Ascending aorta (tissue), 2 donors: Measurements from ENCODE around the gene UBQLN4. TPM values are rescaled to one million over a fixed set of nuclear protein-coding genes. Genes with fewer than 3 reads are reported as not detected.

ENCODE experiments used
- DNase-seq, 2 donors: peaks; one replicate each; pipeline ENCODE4 v3.0.0-alpha.2; 2019; ENCODE audit warnings: low spot score in 2 of 2
- H3K27ac ChIP-seq, 2 donors: fragments of 200-600 bp; sonication (generic); one replicate each; pipeline ENCODE4 v1.5.1; 2016 to 2017; ENCODE audit warnings: mild to moderate bottlenecking in 1 of 2
- H3K27me3 ChIP-seq: fragments of 200-600 bp; sonication (generic); one replicate; pipeline ENCODE4 v1.5.1; 2017
- H3K36me3 ChIP-seq, 2 donors: fragments of 200-600 bp; sonication (generic); one replicate each; pipeline ENCODE4 v1.5.1; 2016
- H3K4me1 ChIP-seq, 2 donors: fragments of 200-600 bp; sonication (generic); one replicate each; pipeline ENCODE4 v1.5.1; 2016 to 2017; ENCODE audit warnings: mild to moderate bottlenecking in 1 of 2
- H3K4me3 ChIP-seq, 2 donors: fragments of 200-600 bp; sonication (generic); one replicate each; pipeline ENCODE4 v1.5.1; 2016 to 2017; ENCODE audit warnings: mild to moderate bottlenecking in 1 of 2
- H3K9me3 ChIP-seq, 2 donors: fragments of 200-600 bp; sonication (generic); one replicate each; pipeline ENCODE4 v1.5.1; 2016
- CTCF ChIP-seq, 3 experiments: fragments of 200-600 bp in 2 of 3; fragments of 450-650 bp in 1 of 3; sonication (generic) in 2 of 3; IDR thresholded peaks; one replicate each; pipeline ENCODE4 v1.5.1; 2016 to 2019; ENCODE audit warnings: antibody characterized with exemption in 3 of 3, mild to moderate bottlenecking in 1 of 3, moderate library complexity in 1 of 3
- intact Hi-C: fragments of 100-400 bp; cut with DNase I; formaldehyde crosslinking; loops from one replicate; pipeline ENCODE4 v1.15.1; 2023
- total RNA-seq: library from RNA; depleted of rRNA; stranded (reverse); fragments of >200 nt; gene quantifications from one replicate; pipeline ENCODE4 v1.1.0, GENCODE V29; 2016

Gene UBQLN4
- total RNA-seq, 1 donor from 2014 or later, result 28.7 TPM

- DNase-seq, result no peak
- Histone ChIP-seq H3K27ac (no peak overlapping the region), H3K4me3 (no peak overlapping the region), H3K9me3 (no peaks in the 10 kb centered on the region), H3K4me1 (no peaks in the 10 kb centered on the region), H3K36me3 (no peaks in the 10 kb centered on the region), H3K27me3 (no peaks in the 10 kb centered on the region)
- no peak for TF ChIP-seq CTCF (IDR thresholded peaks at IDR 0.05)
- intact Hi-C loops, result no loop called here
Observed at GRCh38 chr1:156064615-156065014, 11.0 kb upstream of the UBQLN4 start.

- Histone ChIP-seq H3K9me3 (no peaks in the 10 kb centered on the region), H3K4me1 (no peaks in the 10 kb centered on the region), H3K36me3 (peaks cover 0 to 1% of the 10 kb centered on the region in 2 donors), H3K4me3 (no peak overlapping the region), H3K27me3 (no peaks in the 10 kb centered on the region), H3K27ac (no peak overlapping the region)
- TF ChIP-seq CTCF (IDR thresholded peaks at IDR 0.05), result no peak
- intact Hi-C loops, result no loop called here
- DNase-seq, result no peak
Observed at GRCh38 chr1:156063997-156064285, 10.3 kb upstream of the UBQLN4 start.

GRCh38 chr1:156062189-156062588 lies 8.6 kb upstream of the UBQLN4 start:
- Histone ChIP-seq H3K36me3 (peaks cover 8 to 9% of the 10 kb centered on the region in 2 donors), H3K4me1 (no peaks in the 10 kb centered on the region), H3K27ac (no peak overlapping the region), H3K27me3 (no peaks in the 10 kb centered on the region), H3K9me3 (no peaks in the 10 kb centered on the region), H3K4me3 (no peak overlapping the region)
- no peak for DNase-seq
- TF ChIP-seq CTCF (IDR thresholded peaks at IDR 0.05), result no peak
- intact Hi-C loops, result no loop called here

- no peak for DNase-seq
- H3K27me3 ChIP-seq, result no peaks in the 10 kb centered on the region
- H3K9me3 ChIP-seq, result no peaks in the 10 kb centered on the region
- intact Hi-C loops, result no loop called here
- peaks cover 0 to 2% of the 10 kb centered on the region in 2 donors for H3K4me1 ChIP-seq
- H3K36me3 ChIP-seq, result peaks cover 8 to 9% of the 10 kb centered on the region in 2 donors
- no peak within 1 kb of the TSS for H3K4me3 ChIP-seq
- TF ChIP-seq CTCF (IDR thresholded peaks at IDR 0.05), result no peak
- H3K27ac ChIP-seq, result no peak within 1 kb of the TSS
Observed at GRCh38 chr1:156060937-156061636, 7.5 kb upstream of the UBQLN4 start, which contains the start of gene RAB25. TSS of gene RAB25 (plus strand) at chr1:156061160. CDS start at chr1:156061401, 241 bp downstream.

GRCh38 chr1:156056326-156056849 lies 2.8 kb upstream of the UBQLN4 start:
- Histone ChIP-seq H3K27ac (no peak overlapping the region), H3K36me3 (peaks cover 8 to 9% of the 10 kb centered on the region in 2 donors), H3K9me3 (no peaks in the 10 kb centered on the region), H3K27me3 (no peaks in the 10 kb centered on the region), H3K4me1 (peaks cover 0 to 8% of the 10 kb centered on the region in 2 donors), H3K4me3 (no peak overlapping the region)
- no peak for TF ChIP-seq CTCF (IDR thresholded peaks at IDR 0.05)
- DNase-seq, result no peak
- intact Hi-C loops, result loop anchor here (10.0 kb wide), 1 partner anchor 122 kb away; the partner anchor contains the start of gene KHDC4
